GM18870 (cell line): ENCODE results near the gene SLC25A6.
"Not testable (repeated sequence)": the region's sequence is repeated elsewhere in the genome, so short reads cannot be mapped to it uniquely, and the experiment has no call there.

ENCODE experiments used
- ATAC-seq: cut with Tn5 transposase; IDR thresholded peaks from one replicate; pipeline ENCODE4 v1.9.1; 2021; ENCODE audit warnings: moderate library complexity; ENCODE audit not compliant: unreplicated experiment

The SLC25A6 gene

GRCh38 chrX:1416327-1416784 lies 24.4 kb upstream of the SLC25A6 start:
- ATAC-seq, result no peak

- no peak for ATAC-seq
These were observed 20.7 kb upstream of the SLC25A6 start for GRCh38 chrX:1412551-1413161.

GRCh38 chrX:1411326-1411725 lies 19.4 kb upstream of the SLC25A6 start:
- ATAC-seq, result no peak

- ATAC-seq, result no peak
These were observed 15.1 kb upstream of the SLC25A6 start for GRCh38 chrX:1407035-1407434.

- not testable (repeated sequence) for ATAC-seq
These were observed 13.9 kb upstream of the SLC25A6 start for GRCh38 chrX:1405769-1406168.

- not testable (repeated sequence) for ATAC-seq
These were observed 12.0 kb upstream of the SLC25A6 start for GRCh38 chrX:1403867-1404266.

GRCh38 chrX:1403228-1403627 lies 11.3 kb upstream of the SLC25A6 start:
- no peak for ATAC-seq

- ATAC-seq, result no peak
These were observed 9.9 kb upstream of the SLC25A6 start for GRCh38 chrX:1401611-1402430.

- no peak for ATAC-seq
These were observed 9.0 kb upstream of the SLC25A6 start for GRCh38 chrX:1400742-1401471.

GRCh38 chrX:1400049-1400448 lies 8.1 kb upstream of the SLC25A6 start:
- ATAC-seq, result no peak

- ATAC-seq, result no peak
These were observed 6.8 kb upstream of the SLC25A6 start for GRCh38 chrX:1398431-1399340.

GRCh38 chrX:1397441-1398270 lies 5.7 kb upstream of the SLC25A6 start:
- ATAC-seq, result no peak

GRCh38 chrX:1397001-1397400 lies 5.1 kb upstream of the SLC25A6 start:
- no peak for ATAC-seq

- ATAC-seq, result no peak
These were observed 3.8 kb upstream of the SLC25A6 start for GRCh38 chrX:1395646-1396216.

- ATAC-seq, result no peak
These were observed 3.0 kb upstream of the SLC25A6 start for GRCh38 chrX:1394731-1395501.

- ATAC-seq, result no peak
These were observed 2.1 kb upstream of the SLC25A6 start for GRCh38 chrX:1393871-1394615.

- peak; percentile 20 for ATAC-seq
These were observed 609 bp upstream of the SLC25A6 start for GRCh38 chrX:1392376-1393068.

GRCh38 chrX:1391370-1391706 lies 575 bp downstream of the SLC25A6 start:
- ATAC-seq, result no peak
